Loucy (cell line): ENCODE data around the gene CHD9NB.
A peak's percentile ranks its signal among the peaks of the same experiment; 100 is the strongest.

Experiments used
- H2AFZ ChIP-seq: fragments of 200-600 bp; sonication (generic); 2 replicates; pipeline ENCODE4 v1.6.0; 2016; ENCODE audit warnings: antibody characterized with exemption, mild to moderate bottlenecking, low read length, moderate library complexity
- H3F3A ChIP-seq: fragments of 200-600 bp; 2 replicates; pipeline ENCODE4 v1.6.0; 2016; ENCODE audit warnings: antibody characterized with exemption, low read depth, mild to moderate bottlenecking
- H3K27me3 ChIP-seq: fragments of 200-600 bp; sonication (generic); 2 replicates; pipeline ENCODE4 v1.6.1; 2014; ENCODE audit warnings: low read length, mild to moderate bottlenecking; ENCODE audit not compliant: insufficient read depth, poor library complexity, severe bottlenecking
- H3K36me3 ChIP-seq: fragments of 200-600 bp; sonication (generic); 2 replicates; pipeline ENCODE4 v1.6.1; 2016; ENCODE audit warnings: low read length; ENCODE audit not compliant: insufficient read depth
- H3K4me1 ChIP-seq: fragments of 200-600 bp; sonication (generic); 2 replicates; pipeline ENCODE4 v1.5.1; 2014; ENCODE audit warnings: low read length, mild to moderate bottlenecking; ENCODE audit not compliant: insufficient read depth, poor library complexity, severe bottlenecking
- H3K4me2 ChIP-seq: fragments of 200-600 bp; sonication (generic); 2 replicates; pipeline ENCODE4 v1.6.0; 2014; ENCODE audit warnings: antibody characterized with exemption, low read length, low read depth, mild to moderate bottlenecking; ENCODE audit not compliant: poor library complexity, severe bottlenecking
- H3K4me3 ChIP-seq: fragments of 200-600 bp; sonication (generic); 2 replicates; pipeline ENCODE4 v1.5.1; 2014; ENCODE audit warnings: low read length, mild to moderate bottlenecking, mixed read lengths; ENCODE audit not compliant: poor library complexity, severe bottlenecking
- H3K79me2 ChIP-seq: fragments of 200-600 bp; sonication (generic); 2 replicates; pipeline ENCODE4 v1.6.1; 2014; ENCODE audit warnings: low read length; ENCODE audit not compliant: insufficient read depth
- H3K9ac ChIP-seq: fragments of 200-600 bp; sonication (generic); 2 replicates; pipeline ENCODE4 v1.6.0; 2014; ENCODE audit warnings: mild to moderate bottlenecking, low read depth, low read length, moderate library complexity; ENCODE audit not compliant: poor library complexity, severe bottlenecking
- H3K9me2 ChIP-seq: fragments of 200-600 bp; sonication (generic); replicated peaks from 2 replicates; pipeline ENCODE4 v1.6.1; 2016; ENCODE audit warnings: low read depth, low read length, mixed read lengths
- H3K9me3 ChIP-seq: fragments of 200-600 bp; sonication (generic); 2 replicates; pipeline ENCODE4 v1.6.1; 2014; ENCODE audit warnings: mild to moderate bottlenecking, antibody characterized with exemption, low read length, low read depth; ENCODE audit not compliant: insufficient read depth
- H4K20me1 ChIP-seq: fragments of 200-600 bp; sonication (generic); 2 replicates; pipeline ENCODE4 v1.6.0; 2014; ENCODE audit warnings: antibody characterized with exemption, low read length, mild to moderate bottlenecking; ENCODE audit not compliant: insufficient read depth, poor library complexity, severe bottlenecking
- EZH2phosphoT487 ChIP-seq: fragments of 200-600 bp; IDR thresholded peaks from 2 replicates; pipeline ENCODE4 v1.6.1; 2018; ENCODE audit warnings: antibody characterized with exemption, mild to moderate bottlenecking, moderate library complexity, borderline replicate concordance
- TF ChIP-seq, protein P1 (sequence below): fragments of 200-600 bp; sonication (generic); conservative IDR thresholded peaks from 2 replicates; pipeline ENCODE4 v1.5.1; 2014; ENCODE audit warnings: mild to moderate bottlenecking, antibody characterized with exemption, low read length

The CHD9NB gene

GRCh38 chr16:53064081-53064578, 11.4 kb upstream of the CHD9NB start:
- Histone ChIP-seq H3K4me1 (peaks cover 6% of the 10 kb centered on the region), H3K9ac (no peak overlapping the region), H3K4me2 (no peak overlapping the region)

GRCh38 chr16:53061701-53062159, 9.0 kb upstream of the CHD9NB start:
- Histone ChIP-seq H3F3A (no peaks in the 10 kb centered on the region), H3K4me2 (peak overlapping the region; percentile 5), H3K4me1 (no peaks in the 10 kb centered on the region), H3K9me2 (no peaks in the 10 kb centered on the region), H3K4me3 (no peak overlapping the region), H2AFZ (no peak overlapping the region), H3K9ac (no peak overlapping the region), H3K79me2 (peaks cover 7% of the 10 kb centered on the region; the same call in 1 of the 2 replicates), H3K9me3 (no peaks in the 10 kb centered on the region), H3K36me3 (no peaks in the 10 kb centered on the region), H4K20me1 (no peaks in the 10 kb centered on the region), H3K27me3 (no peaks in the 10 kb centered on the region)
- no peak for TF ChIP-seq EZH2phosphoT487
- TF ChIP-seq, protein P1, sequence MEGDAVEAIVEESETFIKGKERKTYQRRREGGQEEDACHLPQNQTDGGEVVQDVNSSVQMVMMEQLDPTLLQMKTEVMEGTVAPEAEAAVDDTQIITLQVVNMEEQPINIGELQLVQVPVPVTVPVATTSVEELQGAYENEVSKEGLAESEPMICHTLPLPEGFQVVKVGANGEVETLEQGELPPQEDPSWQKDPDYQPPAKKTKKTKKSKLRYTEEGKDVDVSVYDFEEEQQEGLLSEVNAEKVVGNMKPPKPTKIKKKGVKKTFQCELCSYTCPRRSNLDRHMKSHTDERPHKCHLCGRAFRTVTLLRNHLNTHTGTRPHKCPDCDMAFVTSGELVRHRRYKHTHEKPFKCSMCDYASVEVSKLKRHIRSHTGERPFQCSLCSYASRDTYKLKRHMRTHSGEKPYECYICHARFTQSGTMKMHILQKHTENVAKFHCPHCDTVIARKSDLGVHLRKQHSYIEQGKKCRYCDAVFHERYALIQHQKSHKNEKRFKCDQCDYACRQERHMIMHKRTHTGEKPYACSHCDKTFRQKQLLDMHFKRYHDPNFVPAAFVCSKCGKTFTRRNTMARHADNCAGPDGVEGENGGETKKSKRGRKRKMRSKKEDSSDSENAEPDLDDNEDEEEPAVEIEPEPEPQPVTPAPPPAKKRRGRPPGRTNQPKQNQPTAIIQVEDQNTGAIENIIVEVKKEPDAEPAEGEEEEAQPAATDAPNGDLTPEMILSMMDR = peak; percentile 24; the same call in 1 of the 2 replicates

More at GRCh38 chr16:53064081-53064578, 11.4 kb upstream of the CHD9NB start:
- Histone ChIP-seq H3K27me3 (no peaks in the 10 kb centered on the region), H3K36me3 (no peaks in the 10 kb centered on the region), H3K9me3 (no peaks in the 10 kb centered on the region), H2AFZ (no peak overlapping the region), H4K20me1 (no peaks in the 10 kb centered on the region), H3F3A (no peaks in the 10 kb centered on the region), H3K9me2 (no peaks in the 10 kb centered on the region), H3K4me3 (no peak overlapping the region), H3K79me2 (peaks cover 4% of the 10 kb centered on the region; the same call in 1 of the 2 replicates)
- TF ChIP-seq EZH2phosphoT487 = no peak
- TF ChIP-seq, protein P1 = no peak

- Histone ChIP-seq H3K9me2 (no peaks in the 10 kb centered on the region), H3K4me3 (no peak overlapping the region), H3K27me3 (no peaks in the 10 kb centered on the region), H2AFZ (no peak overlapping the region), H3K9me3 (no peaks in the 10 kb centered on the region), H3K4me1 (peaks cover 4% of the 10 kb centered on the region), H3K79me2 (peaks cover 11% of the 10 kb centered on the region), H4K20me1 (no peaks in the 10 kb centered on the region), H3K4me2 (peak overlapping the region; percentile 5), H3F3A (no peaks in the 10 kb centered on the region), H3K9ac (no peak overlapping the region), H3K36me3 (no peaks in the 10 kb centered on the region)
- no peak for TF ChIP-seq EZH2phosphoT487
- TF ChIP-seq, protein P1 = no peak
Observed at GRCh38 chr16:53061256-53061655, 8.6 kb upstream of the CHD9NB start.
